ENCODE measurements around the gene GPR22.

GPR22 gene

DNA sequence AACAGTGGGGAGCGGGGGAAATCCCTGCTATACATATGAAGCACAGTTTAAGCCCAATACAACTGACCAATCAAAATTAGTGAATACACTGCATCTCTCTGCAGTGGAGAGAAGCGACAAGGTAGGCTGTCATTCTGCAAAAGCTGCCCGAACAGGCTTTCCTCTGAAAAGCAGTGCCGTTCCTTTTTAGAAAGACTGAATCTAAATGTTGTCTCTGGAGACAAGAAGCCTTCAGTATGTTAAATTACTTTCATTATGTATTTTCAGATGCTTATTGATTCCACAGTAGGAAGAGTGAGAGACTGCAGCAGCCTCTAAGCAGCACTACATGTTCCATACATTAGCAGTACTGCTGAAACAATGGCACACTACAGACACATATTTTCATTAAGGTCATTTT, at the start of gene GPR22:
Gene GPR22 (plus strand): TSS at position 129 of the 400 bp plus-strand sequence. CDS start 4,004 bp downstream, outside the sequence.
- DNase-seq (ENCODE audit: low spot score), result no peak

DNA sequence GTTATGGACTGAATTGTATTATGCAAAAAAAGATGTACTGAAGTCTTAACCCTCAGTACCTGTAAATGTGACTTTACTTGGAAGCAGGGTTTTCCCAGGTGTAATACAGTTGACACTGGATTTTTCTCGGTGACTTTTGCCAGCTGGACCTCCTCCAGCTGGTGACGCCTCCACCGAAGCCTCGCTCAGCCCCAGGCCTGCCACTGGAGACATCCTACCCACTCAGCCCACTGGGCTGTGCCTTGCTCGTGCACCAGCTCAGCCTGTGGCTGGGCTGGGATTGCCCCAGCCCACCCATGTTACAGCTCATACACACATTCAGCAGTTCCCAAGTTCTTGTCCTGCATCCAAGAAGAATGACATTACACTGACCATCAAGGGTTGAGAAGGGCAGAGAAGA, 42.4 kb upstream of the GPR22 start:
- DNase-seq (ENCODE audit: low spot score), result no peak

DNA sequence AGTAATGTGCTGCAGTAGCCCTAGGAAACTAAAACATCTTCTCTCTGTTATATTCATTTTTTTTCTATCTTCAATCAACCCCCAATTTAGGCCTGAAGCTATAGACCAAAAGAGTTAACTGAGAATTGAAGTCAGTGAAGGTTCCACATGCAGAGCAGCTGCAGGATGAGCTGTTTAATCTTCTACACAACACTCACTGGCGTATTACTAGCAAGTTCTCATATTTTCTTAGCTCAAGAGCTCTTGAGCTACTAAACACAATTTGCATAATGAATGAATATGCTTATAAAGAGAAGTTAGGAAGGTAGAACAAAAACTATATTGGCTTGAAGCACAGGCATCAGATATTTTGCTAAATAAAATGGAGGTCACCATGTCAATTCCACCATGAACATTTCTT, 41.2 kb upstream of the GPR22 start:
- no peak for DNase-seq (ENCODE audit: low spot score)

DNA sequence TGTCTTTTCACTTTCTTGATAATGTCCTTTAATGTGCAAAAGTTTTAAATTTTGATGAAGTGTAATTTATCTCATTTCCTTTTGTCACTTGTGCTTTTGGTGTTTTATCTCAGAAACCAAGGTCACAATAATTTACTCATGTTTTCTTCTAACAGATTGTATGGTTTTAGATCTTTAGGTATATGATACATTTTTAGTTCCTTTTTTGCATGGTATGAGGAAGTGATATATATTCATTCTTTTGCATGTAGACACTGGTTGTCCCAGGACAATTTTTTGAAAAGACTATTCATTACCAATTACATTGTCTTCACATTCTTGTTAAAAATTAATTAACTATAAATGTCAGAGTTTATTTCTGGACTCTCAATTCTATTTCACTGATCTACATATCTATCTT, 39.8 kb upstream of the GPR22 start:
- DNase-seq (ENCODE audit: low spot score), result no peak

DNA sequence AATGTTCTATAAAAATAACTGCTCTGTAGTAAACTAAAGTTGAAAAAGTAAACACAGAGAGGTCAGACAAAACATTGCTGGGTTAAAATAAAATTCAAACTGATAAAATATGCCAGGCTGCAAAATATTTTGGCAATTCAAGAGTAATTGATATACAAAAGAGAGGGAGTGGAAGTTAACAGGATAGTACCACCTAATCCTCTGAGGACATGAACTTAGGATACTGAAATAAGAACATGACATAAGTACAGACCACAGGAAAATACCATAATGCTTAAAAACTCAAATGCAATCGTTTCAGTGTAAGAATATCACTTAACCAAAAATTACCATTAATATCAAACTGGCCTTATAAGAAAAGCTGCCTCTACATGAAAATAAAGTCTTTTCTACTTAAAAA, 37.6 kb upstream of the GPR22 start:
- no peak for DNase-seq (ENCODE audit: low spot score)

DNA sequence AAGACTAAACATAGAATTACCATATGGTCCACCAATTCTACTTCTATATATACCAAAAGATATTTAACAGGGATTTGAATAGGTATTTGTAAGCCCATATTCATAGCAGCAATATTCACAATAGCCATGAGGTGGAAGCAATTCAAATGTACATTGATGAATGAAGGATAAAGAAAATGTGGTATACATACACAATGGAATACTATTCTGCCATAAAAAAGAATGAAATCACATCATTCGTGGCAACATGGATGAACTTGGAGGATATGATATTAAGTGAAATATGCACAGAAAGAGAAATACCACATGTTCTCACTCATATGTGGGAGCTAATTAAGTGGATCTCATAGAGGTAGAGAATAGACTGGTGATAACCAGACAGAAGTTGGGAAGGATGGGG, 34.1 kb upstream of the GPR22 start:
- no peak for DNase-seq (ENCODE audit: low spot score)

DNA sequence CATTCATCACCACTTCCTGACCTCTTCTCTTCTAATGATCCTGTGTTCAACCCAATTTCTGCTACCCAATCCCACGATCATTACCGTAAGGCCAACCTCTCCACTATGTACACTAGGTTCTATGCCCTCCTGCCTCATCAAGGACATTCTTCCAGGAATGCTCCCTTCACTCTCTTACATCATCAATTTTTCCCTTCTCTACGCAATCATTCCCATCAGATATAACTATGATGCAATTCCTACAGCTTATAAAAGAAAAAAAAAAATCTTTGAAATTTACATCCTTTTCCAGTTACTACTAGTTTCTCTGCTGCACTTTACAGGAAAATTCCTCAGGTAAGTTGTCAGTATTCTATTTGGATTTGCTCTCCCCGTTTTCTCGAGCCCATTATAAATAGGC, 30.8 kb upstream of the GPR22 start:
- no peak for DNase-seq (ENCODE audit: low spot score)

DNA sequence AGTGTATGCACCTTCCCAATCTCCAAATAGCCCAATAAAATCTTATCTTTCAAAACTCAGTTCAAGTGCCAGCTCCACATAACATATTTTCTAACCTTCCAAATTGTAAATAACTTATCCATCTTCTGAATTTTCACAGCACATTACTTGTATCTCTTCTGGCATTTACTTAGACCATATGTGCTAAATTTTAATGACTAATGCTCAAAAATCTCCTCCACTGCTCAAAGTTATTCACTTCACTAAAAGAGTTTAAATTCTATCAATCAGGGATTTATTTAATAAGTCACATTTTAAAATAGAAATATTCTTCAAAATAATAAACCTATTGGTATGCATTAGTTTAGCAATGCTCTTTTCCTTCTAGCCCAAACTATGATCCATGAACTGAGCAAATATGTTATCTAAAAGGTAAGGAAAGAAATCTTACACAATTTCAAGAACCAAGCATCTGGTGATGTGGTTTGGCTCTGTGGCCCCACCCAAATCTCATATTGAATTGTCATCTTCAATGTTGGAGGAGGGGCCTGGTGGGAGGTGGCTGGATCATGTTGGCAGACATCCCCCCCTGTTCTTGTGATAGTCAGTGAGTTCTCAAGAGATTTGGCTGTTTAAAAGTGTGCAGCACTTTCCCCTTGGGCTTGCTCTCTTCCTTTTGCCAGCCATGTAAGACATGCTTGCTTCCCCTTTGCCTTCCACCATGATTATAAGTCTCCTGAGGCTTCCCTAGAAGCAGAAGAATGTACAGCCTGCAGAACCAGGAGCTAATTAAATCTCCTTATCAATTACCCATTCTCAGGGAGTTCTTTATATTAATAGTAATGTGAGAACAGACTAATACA, 28.1 kb upstream of the GPR22 start:
- no peak for DNase-seq (ENCODE audit: low spot score)

DNA sequence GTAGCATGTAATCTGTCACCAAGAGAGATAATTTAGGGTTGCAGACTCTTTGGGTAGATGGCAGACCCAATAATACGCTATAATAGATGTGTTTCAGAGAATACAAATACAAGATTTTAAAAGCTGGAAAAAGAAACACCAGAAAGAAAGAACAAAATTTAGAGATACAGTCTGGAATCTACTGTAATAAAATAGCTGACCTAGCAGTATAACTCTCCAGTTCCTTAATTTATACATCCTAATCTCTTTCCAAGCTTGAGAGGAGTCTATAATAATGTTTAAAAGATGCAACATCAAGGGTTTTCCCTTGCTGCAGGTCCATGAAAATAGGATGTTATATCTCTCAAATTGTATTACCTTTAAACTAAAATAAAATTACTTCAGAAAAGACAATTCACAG, 27.2 kb upstream of the GPR22 start:
- no peak for DNase-seq (ENCODE audit: low spot score)

- DNase-seq (ENCODE audit: low spot score), result no peak
Observed at GRCh38 chr7:107446531-107446930, 23.3 kb upstream of the GPR22 start.

DNA sequence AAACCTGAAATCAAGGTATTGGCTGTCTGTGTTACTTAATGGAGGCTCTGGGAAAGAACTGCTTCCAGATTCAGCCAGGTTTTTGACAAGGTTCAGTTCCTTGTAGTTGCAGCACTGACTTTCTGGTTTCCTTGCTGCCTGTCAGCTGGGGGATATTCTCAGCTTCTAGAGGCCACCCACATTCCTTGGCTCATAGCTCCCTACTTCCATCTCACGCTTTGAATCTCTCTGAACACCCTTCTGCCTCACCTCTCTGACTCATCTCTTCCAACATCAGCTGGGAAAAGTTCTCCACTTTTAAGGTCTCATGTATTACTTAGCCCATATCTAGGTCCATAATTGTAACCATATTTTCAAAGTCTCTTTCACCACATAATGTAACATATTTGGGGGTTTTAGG, 22.9 kb upstream of the GPR22 start:
- no peak for DNase-seq (ENCODE audit: low spot score)

DNA sequence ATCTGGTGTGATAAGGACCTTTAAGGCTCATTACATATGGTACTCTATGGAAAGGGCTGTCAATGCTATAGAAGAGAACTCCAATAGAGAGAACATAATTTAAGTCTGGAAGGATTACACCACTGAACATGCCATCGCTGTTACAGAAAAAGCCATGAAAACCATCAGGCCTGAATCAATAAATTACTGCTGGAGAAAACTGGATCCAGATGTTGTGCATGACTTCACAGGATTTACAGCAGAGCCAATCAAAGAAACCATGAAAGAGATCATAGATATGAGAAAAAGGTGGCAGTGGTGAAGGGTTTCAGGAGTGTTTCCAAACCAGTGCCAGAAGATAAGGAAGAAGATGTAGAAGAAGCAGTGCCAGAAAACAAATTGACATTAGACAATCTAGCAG, 18.9 kb upstream of the GPR22 start:
- no peak for DNase-seq (ENCODE audit: low spot score)

DNA sequence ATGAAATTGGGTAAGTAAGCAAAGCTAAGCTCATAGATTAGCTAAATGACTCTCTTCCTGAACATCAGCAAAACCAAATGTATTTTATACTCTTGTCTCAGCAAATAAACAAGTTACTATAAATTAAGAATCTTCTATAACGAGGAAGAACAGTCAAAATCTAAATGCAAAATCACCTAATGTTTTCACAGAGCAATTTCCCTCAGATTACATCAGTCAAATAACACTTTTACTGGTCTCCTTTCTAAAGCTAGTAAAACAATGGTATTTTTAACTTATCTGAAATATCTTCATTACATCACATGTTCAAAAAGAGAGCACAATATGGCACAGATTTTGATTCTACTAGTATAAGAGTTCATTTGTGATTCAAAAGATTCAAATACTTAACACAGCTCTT, 16.5 kb upstream of the GPR22 start:
- no peak for DNase-seq (ENCODE audit: low spot score)

- no peak for DNase-seq (ENCODE audit: low spot score)
Observed at GRCh38 chr7:107461938-107462533, 7.8 kb upstream of the GPR22 start.

DNA sequence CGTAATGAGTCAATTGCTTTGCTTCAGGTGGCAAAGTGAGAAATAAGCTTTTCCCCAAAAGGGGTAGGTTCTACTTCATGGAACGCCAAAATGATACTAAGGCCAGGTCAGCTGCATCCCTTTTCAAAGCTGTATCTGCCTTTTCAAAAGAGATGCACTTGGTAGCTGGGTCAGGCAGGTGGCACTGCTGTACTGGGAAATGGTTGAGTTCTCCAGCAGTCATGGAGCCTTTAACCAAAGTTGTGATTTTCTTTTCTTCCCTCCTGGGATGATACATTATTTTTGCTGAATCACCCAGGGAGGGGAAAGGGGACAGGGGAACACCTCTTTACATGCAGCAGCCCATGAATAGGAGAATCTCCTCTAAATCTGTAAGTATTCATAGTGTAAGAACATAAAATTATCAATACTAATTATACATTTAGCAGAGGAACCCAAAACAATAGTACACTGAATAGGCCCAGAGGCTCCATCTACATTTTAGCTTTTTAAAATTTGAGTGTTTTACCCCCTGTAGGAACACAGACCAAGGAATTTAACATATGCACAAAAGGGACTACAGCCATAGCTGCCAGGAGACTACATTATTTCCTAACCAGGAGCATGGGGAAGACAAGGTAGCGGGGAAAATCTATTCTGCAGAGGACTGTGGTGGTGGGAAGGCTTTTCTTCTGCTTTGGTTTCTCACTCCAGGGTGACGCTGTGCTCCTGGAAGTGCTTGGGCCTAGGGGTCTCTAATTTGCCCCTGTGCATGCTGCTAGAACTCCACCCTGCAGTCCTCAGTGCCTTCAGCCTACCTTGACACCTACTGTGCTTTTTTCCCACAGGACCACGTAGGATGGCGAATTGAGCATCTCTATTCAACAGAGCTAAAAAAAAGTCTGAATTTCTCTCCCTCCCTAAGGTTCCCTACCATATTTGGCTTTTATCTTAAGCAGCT, 6.4 kb upstream of the GPR22 start:
- peak; percentile 12 for DNase-seq (ENCODE audit: low spot score)

GRCh38 chr7:107464666-107465226, 5.1 kb upstream of the GPR22 start:
- DNase-seq (ENCODE audit: low spot score), result no peak

- no peak for DNase-seq (ENCODE audit: low spot score)
Observed at GRCh38 chr7:107467972-107468371, 1.9 kb upstream of the GPR22 start.

GRCh38 chr7:107468824-107469223, 1.0 kb upstream of the GPR22 start:
- DNase-seq (ENCODE audit: low spot score), result no peak

DNA sequence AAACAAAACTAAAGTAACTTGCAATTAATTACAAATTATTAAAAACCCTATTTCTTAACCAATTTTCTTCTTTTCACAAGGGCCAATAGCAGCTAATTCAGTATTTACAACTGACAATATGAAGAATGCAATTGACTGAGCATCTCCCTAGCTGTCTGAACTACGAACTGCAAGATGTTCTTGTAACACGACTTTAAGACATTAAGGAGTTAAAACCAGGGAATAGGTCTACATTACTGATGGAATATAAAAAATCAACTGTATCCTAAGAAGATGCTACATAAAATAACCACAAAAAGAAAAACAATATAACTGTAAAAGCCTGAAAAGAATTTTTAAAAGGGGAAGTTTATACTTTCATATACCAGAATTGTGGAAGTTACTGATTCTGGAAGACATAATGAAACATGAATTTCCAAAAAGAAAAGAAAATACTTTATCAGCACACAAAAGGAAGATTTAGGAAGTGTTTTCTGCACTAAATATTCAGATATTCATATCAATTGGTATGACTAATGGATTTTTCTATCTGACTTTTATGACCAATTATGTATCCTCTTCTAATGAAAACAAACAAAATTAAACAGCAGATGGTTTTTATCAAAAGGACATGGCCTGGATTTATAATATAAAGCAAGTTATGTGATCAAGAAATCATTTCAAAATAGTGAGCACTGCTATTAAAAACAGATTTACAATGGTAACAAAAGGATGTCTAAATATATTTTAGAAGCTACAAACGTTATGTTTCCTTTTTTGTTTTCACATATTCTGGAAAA, 1.6 kb downstream of the GPR22 start:
- DNase-seq (ENCODE audit: low spot score), result no peak

DNA sequence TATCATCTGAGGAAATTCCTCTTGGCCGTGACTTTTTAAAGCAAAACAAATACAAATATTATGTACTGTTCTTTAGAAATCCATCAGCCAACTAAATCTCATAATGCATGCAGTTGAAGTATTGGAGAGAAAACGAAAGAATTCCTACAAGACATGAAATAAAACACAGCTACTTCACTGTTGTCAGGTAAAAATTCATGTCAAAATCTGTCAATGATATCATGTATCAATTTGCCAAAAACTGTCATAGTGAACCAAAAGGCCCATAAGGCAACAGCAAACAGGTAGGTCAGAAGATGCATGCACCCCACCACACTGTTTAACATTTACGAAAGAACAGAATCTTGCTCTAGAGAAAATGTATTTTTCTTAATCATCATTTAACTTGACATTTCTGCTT, 2.3 kb downstream of the GPR22 start:
- DNase-seq (ENCODE audit: low spot score), result no peak

DNA sequence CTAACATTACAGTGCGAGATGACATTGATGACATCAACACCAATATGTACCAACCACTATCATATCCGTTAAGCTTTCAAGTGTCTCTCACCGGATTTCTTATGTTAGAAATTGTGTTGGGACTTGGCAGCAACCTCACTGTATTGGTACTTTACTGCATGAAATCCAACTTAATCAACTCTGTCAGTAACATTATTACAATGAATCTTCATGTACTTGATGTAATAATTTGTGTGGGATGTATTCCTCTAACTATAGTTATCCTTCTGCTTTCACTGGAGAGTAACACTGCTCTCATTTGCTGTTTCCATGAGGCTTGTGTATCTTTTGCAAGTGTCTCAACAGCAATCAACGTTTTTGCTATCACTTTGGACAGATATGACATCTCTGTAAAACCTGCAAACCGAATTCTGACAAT, 4.3 kb downstream of the GPR22 start:
- no peak for DNase-seq (ENCODE audit: low spot score)

GRCh38 chr7:107479303-107479702, 9.4 kb downstream of the GPR22 start:
- DNase-seq (ENCODE audit: low spot score), result no peak
